ENCODE data around the gene BTRC.
A peak's percentile ranks its signal among the peaks of the same experiment; 100 is the strongest.
"Not testable (repeated sequence)": the region's sequence is repeated elsewhere in the genome, so short reads cannot be mapped to it uniquely, and the experiment has no call there.

BTRC gene

DNA sequence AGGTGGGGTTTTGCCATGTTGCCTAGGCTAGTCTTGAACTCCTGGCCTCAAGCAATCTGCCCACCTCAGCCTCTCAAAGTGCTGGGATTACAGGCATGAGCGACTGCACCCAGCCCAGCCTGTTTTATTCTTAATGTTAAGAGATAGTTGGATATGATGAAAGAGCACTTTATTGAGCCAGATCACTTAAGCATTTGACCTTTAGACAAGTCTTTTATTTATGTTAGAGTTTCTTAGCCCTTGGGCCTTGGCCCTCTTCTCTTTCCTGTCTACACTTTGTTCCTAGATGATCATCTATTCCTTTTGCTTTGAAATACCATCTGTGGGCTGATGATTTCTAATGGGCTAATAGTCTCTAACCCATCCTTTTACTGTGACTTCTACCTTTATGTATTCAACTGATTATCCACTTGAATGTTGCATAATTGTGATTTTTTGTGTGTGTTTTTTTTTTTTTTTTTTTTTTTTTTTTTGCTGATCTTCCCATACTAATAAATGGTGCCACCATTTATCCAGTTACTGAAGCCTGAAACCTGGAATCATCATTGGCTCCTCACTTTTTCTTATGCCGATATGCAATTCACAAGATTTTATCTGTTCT is 34.8 kb downstream of the BTRC start:
- DNase-seq (ENCODE audit: low read depth): no peak

GRCh38 chr10:101389532-101389931 is 35.6 kb downstream of the BTRC start:
- DNase-seq (ENCODE audit: low read depth): not testable (repeated sequence)

DNA sequence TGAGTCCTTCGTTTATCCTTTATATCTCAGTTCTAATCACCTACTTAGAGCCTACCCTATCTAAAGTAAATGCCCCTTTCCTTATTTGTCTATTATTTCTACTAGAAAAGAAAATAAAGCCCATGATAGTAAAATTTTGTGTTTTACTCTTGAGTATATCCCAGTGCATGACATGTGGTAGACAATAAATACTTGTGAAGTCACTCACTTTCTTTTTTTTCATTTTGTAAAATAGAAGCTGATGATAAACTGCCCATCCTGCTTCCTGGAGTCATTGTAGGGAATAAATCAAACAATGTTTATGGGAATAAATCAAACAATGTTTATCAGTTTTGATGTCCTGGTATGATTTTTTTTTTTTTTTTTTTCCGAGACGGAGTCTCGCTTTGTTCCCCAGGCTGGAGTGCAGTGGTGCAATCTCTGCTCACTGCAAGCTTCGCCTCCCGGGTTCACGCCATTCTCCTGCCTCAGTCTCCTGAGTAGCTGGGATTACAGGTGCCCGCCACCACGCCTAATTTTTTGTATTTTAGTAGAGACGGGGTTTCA is 36.1 kb downstream of the BTRC start:
- no peak for DNase-seq (ENCODE audit: low read depth)

DNA sequence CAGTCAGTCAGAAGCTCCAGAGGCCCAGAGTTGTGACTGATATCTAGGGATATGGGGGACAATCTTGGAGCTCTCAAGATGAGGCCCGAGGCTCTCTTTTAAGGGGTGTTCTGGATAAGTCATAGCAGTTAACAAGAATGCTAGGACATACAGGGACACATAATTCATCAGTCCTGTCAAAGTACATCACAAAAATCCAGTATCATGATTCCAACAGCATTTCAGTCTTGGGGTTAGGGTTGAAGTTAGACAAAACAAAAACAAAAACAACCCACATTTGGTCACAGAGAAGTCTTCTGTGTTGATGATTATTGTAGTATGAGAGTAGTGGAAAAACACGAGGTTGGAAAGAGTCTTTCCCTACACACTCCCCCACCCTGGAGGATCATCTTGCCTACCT is 39.4 kb downstream of the BTRC start:
- no peak for DNase-seq (ENCODE audit: low read depth)

DNA sequence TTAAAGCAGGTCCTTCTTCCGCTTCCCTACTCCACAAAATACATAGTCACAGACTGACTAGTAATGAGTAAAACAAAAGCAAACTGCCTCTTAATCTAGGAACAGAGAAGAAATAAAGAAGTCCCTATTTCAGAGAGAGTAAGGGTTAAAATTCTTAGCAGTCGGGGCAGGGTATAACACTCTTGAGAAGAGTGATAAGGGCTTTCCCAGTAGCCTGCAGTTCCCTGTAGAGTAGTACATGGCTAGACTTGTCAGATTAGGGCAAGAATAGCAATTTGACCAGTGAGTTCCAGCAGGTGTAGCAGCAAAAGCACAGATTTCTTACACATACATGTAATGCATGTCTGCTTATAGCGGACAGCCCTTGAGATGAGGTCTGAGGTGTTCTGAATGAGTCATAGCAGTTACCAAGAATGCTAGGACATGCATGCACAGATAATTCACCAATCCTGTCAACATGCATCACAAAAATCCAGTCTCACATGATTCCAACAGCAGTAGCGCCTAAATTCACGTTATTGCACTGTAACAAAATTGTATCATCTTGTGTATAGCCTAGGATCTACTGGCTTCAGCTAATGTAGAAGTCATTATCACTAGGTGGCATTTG is 40.7 kb downstream of the BTRC start:
- no peak for DNase-seq (ENCODE audit: low read depth)

GRCh38 chr10:101397140-101397539 is 43.2 kb downstream of the BTRC start:
- DNase-seq (ENCODE audit: low read depth): peak; percentile 70

GRCh38 chr10:101400585-101400984 is 46.6 kb downstream of the BTRC start:
- no peak for DNase-seq (ENCODE audit: low read depth)

DNA sequence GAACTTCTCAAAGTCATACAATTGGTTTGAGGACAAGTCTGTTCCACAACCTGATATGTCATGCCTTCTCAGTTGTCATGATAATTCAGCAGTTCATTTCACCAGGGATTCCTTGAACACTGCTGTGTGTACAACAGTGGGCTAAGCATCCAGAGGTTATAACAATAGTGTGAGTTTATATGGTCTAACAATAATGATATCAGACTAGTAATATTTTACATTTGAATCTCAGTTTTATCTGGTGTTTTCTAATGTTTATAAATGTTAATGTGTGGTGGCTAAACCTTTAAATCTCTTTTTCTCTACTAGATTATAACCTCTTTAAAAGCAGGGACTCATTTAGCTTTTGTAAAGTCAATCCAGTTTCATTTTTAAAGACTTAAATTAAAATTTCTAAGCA is 48.7 kb downstream of the BTRC start:
- no peak for DNase-seq (ENCODE audit: low read depth)

DNA sequence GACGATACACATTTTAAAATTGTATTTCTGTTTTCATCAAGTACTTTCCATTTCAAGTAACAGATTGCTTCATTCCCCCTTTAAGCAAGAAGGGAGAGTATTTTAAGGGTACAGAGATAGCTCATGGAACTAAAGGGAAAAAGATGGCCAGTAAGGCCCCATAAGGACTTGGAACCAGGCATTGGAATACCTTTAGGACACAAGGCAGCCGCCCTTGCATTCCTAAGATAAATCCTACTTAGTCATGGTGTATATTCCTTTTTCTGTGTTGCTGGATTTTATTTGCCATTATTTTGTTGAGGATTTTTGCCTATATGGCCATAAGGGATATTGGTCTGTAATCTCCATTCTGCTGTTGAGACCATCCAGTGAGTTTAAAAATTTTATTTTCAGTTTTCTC is 49.2 kb downstream of the BTRC start:
- DNase-seq (ENCODE audit: low read depth): no peak

DNA sequence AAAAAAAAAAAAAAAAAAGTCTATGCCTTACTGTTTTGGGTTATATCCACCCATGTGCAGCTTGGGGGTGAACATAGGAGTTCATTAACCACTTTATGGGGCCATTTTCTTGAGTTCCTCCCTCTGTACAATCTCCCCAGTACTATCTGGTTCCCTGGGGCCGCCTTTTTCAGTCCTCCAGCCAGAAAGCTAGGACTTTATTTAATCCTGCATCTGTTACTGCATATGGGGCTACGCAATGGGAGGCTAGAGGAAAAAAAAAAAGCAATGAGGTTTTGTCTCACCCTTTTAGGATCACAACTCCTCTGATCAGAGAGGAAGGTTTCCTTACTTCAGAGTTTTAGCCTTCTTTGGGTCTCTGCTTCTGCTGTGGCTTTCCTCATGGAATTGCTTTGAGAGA is 51.0 kb downstream of the BTRC start:
- no peak for DNase-seq (ENCODE audit: low read depth)

DNA sequence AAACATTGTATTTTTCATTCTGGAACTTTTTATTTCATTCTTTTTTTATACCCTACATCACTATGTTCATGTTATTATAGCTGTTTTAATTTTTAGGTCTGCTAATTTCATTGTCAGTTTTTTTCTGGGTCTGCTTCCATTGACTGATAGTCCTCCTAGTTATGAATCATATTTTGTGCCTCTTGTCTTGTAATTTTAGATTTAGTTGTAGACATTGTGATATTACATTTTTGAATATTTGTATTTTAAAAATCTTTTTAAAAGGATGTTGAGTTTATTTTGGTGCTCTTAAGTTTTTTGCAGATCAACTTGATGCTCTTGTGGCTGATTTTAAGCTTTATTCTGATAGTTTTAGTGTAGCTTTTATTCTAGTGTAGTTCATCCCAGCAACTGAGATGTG is 57.6 kb downstream of the BTRC start:
- DNase-seq (ENCODE audit: low read depth): no peak

GRCh38 chr10:101414034-101414433 is 60.1 kb downstream of the BTRC start:
- no peak for DNase-seq (ENCODE audit: low read depth)

- no peak for DNase-seq (ENCODE audit: low read depth)
These were observed 61.9 kb downstream of the BTRC start for GRCh38 chr10:101415884-101416283.

GRCh38 chr10:101421967-101422366 is 68.0 kb downstream of the BTRC start:
- not testable (repeated sequence) for DNase-seq (ENCODE audit: low read depth)

DNA sequence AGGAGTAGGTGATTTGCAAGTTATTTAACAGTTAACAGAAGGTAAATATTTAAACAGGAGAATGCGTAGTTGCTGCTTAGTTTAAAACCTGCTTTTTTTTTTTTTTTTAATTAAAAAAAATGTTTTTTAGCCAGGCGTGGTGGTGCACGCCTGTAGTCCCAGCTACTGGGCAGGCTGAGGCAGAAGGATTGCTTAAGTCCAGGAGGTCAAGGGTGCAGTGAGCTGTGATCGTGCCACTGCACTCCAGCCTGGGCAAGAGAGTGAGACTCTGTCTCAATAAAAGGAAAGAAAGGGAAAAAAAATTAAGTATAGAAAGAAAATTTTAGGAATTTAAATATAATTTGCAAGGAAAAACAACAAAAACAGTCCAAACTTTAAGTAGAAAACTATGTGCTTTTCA is 71.6 kb downstream of the BTRC start:
- DNase-seq (ENCODE audit: low read depth): no peak

DNA sequence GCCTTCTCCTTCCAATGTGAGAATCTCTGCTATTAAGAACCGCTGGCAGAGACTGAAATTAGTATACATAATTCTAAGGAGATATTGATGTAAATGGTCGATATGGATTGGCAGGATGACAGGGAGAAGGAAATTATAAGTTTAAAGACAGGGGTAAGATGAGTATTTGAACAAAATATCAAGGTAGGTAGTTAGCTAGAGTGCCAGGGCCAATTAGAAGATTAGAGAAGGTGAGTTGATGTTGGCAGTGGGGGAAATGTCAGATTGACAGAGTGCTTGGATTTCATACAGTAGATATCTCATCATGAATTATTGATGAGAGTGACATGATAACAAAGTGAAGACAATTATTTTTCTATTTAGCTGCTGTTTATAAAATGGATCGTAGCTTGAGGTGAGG is 74.1 kb downstream of the BTRC start:
- no peak for DNase-seq (ENCODE audit: low read depth)

GRCh38 chr10:101429423-101429822 is 75.5 kb downstream of the BTRC start:
- DNase-seq (ENCODE audit: low read depth): no peak

DNA sequence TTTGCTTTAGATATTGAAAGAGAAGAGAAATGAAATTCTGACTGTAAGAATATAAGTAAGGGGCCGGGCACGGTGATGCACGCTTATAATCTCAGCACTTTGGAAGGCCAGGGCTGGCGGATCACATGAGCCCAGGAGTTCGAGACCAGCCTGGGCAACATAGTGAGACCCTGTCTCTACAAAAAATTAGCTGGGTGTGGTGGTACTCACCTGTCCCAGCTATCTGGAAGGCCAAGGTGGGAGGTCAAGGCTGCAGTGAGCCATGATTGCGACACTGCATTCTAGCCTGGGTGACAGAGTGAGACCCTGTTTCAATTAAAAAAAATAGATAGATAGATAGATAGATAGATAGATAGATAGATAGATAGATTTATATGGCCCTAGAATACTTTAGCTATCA is 82.3 kb downstream of the BTRC start:
- DNase-seq (ENCODE audit: low read depth): no peak

DNA sequence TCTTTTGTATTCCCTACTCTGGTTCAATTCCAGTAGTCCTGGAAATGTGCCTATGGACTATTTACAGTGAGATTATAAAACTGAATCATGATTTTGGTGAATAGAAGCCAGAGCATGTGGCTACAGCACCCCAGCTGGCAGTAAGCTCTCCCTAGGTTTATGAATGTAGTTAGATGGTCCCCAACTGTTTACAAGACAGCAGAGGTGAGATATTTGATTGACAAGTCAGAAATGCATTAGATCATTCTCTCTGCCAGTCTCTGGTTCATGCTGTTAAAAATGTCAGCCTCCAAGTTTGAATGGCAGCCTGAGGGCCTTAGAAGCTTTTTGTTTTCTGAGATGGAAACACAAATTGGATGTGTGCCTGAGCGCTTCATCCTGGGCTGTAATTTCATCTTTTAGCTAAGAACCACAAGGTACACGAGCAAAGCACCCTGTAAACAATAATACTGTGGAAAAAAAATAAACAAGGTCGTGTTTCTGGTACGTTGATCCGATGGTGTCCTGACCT is 85.0 kb downstream of the BTRC start:
- DNase-seq (ENCODE audit: low read depth): no peak

- peak; percentile 68 for DNase-seq (ENCODE audit: low read depth)
These were observed 87.8 kb downstream of the BTRC start for GRCh38 chr10:101441541-101442455.

- no peak for DNase-seq (ENCODE audit: low read depth)
These were observed 88.5 kb downstream of the BTRC start for GRCh38 chr10:101442456-101442800.

DNA sequence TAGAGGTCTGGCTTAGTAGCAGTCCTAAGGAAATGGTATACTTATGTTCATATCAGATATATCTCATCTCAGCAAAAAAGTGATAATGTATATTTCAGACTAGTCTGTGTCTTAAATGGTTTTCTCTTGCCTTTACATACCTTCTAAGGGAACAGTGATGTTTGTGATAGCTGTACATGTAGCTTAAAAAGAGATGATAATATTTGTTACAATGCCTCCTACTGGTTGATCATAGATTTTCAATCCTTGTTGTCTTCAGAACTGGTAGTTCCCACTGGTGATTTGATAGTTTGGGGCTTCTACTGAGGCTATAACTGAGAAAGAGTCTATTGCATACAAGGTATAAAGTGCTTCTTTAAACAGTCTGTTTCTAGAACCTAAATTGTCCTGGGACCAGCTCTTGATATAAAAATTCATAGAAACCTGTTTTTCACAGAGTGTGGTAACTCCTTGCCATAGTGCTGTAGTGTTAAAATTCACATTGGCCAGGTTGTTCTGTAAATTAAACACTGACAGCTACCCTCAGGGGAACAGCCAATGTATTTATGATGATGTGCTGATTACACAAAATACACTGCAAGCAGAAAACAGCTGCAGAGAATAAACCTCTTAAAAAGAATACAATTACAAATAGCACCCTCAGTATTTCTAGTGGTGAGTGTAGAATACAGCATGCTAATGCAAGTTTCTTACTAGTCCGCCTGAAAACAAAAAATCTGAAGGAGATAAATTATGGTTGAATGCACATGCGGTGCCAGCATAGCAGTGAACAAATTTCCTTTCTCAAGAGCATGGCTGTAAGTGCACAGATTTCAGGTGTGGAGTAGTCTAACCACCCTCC is 90.3 kb downstream of the BTRC start:
- DNase-seq (ENCODE audit: low read depth): peak; percentile 9

All from fibroblast of the conjunctiva (primary cell).